ENCODE results near the gene RTBDN. TPM values are rescaled to one million over a fixed set of nuclear protein-coding genes. Genes with fewer than 3 reads are reported as not detected.

Gene RTBDN
- total RNA-seq = not detected in 2 replicates

DNA sequence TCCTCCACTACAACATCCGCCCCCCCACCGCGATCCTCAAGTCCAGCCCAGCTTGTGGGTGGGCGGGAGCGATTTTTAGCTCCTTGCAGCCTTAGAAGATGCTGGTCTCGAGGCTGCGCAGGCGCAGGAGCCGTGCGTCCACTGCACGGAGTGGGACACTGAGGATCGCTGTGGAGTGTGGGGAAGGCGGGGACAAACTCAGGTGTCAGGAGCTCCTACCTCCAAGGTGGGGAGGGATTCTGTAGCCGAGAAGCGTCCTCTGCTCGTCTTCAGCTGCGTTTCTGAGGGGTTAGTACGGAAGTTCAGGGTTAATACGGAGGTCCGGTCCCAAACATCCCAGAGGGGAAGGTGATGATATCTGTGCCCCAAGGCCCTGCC is at the start of gene RTBDN:
RTBDN (minus strand) TSS at position 14 of the 378 bp plus-strand sequence. CDS start 4,600 bp downstream, outside the sequence.
- TF ChIP-seq, protein P1, sequence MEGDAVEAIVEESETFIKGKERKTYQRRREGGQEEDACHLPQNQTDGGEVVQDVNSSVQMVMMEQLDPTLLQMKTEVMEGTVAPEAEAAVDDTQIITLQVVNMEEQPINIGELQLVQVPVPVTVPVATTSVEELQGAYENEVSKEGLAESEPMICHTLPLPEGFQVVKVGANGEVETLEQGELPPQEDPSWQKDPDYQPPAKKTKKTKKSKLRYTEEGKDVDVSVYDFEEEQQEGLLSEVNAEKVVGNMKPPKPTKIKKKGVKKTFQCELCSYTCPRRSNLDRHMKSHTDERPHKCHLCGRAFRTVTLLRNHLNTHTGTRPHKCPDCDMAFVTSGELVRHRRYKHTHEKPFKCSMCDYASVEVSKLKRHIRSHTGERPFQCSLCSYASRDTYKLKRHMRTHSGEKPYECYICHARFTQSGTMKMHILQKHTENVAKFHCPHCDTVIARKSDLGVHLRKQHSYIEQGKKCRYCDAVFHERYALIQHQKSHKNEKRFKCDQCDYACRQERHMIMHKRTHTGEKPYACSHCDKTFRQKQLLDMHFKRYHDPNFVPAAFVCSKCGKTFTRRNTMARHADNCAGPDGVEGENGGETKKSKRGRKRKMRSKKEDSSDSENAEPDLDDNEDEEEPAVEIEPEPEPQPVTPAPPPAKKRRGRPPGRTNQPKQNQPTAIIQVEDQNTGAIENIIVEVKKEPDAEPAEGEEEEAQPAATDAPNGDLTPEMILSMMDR (conservative IDR thresholded peaks at IDR 0.05; ENCODE audit: low read depth, low read length) = no peak
- no peak for DNase-seq (ENCODE audit: low read depth)
- H3K4me3 ChIP-seq (ENCODE audit: low read depth, low read length) = peak within 1 kb of the TSS; percentile 44

DNA sequence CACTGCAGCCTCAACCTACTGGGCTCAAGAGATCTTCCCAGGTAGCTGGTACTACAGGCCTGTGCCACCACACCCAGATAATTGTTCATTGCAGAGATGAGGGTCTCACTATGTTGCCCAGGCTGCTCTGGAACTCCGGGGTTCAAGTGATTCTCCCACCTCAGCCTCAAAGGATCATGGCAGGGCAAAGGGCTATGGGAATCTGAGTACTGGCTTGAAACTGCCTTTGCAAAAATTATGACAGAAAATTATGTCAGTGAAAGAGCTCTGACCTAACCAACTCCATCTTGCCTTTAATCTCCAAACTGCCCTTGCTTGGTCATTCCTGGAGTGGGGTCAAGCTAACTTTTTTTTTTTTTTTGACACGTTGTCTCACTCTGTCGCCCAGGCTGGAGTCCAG is 48.2 kb upstream of the RTBDN start:
- TF ChIP-seq, protein P1 (conservative IDR thresholded peaks at IDR 0.05; ENCODE audit: low read depth, low read length) = no peak
- DNase-seq (ENCODE audit: low read depth) = no peak
- H3K4me3 ChIP-seq (ENCODE audit: low read depth, low read length) = no peak overlapping the region

DNA sequence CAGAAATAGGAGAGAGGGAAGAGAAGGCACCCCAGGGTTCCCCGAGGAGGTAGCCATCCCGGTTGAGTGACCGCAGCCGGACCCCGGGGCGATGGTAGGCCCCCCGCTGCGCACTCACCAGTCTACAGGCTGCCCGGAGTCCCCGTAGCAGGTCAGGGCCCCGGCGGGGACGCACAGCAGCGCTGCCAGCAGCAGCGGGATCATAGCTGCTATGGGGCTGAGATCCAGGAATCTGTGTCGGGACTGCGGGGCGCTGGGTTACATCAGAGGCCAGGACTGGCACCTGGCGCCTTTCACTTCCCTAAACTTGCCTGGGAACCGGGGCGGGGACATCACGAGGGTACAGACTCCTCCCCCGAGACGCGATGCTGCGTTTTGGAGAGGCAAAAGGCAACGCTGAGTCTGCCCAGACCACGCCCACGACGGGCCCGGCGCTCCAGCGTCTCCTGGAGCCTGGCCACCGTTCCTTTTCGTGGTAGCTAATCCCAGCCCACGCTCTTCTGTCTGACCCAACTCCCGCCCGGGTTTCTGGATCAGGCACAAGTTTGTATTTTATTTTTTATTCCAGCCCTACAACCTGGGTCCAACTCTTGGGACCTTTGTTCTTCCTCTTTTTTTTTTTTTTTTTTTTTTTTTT is 46.9 kb upstream of the RTBDN start, which contains the start of gene DNASE2:
DNASE2 (minus strand) TSS at position 278 of the 637 bp plus-strand sequence; CDS start at position 204, 74 bp downstream.
- H3K4me3 ChIP-seq (ENCODE audit: low read depth, low read length) = peak within 1 kb of the TSS; percentile 75
- no peak for DNase-seq (ENCODE audit: low read depth)
- TF ChIP-seq, protein P1 (conservative IDR thresholded peaks at IDR 0.05; ENCODE audit: low read depth, low read length) = no peak

DNA sequence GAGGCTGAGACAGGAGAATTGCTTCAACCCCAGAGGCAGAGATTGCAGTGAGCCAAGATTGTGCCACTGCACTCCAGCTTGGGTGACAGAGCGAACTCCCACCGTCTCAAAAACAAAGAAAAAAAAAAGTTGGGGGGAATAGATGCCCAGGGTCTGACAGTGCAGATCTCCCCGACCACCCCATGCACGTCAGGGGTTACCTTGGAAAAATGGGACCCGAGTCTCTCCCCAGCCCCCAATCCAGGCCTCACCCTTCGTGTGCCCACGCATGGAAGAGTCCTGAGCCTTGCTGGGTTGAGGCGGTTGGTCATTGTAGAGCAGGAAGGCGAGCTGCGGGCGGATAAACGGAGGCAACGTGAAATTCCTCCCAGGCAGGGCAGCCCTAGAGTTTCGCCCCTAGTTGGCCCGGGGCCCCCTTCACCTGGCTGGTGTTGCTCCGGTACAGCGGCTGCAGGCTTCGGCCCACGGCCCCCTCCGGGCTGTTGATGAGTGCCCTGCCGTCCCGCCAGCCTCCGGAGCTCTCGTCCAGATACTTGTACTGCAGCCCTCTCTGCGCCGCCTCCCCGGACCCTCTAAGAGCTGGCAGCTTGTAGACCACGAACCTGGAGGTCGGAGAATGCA is 46.3 kb upstream of the RTBDN start:
- peak overlapping the region; percentile 75 for H3K4me3 ChIP-seq (ENCODE audit: low read depth, low read length)
- DNase-seq (ENCODE audit: low read depth) = no peak
- TF ChIP-seq, protein P1 (conservative IDR thresholded peaks at IDR 0.05; ENCODE audit: low read depth, low read length) = no peak

DNA sequence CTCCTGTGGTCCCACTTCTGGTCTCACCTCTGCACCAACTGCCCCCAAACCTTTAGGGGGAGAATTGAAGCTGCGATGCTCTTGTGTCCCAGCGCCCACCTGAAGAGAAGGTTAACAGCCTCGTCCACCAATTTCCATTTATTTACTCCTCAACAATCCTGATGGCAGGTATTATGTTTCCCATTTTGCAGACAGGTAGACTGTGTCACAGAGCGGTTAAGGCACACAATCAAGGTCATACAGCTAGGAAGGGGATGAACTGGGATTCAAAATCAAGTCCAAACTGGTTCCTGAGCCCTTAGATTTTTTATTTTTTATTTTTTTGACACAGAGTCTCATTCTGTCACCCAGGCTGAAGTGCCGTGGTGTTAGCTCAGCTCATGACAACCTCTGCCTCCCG is 40.7 kb upstream of the RTBDN start:
- H3K4me3 ChIP-seq (ENCODE audit: low read depth, low read length) = no peak overlapping the region
- TF ChIP-seq, protein P1 (conservative IDR thresholded peaks at IDR 0.05; ENCODE audit: low read depth, low read length) = no peak
- DNase-seq (ENCODE audit: low read depth) = no peak

DNA sequence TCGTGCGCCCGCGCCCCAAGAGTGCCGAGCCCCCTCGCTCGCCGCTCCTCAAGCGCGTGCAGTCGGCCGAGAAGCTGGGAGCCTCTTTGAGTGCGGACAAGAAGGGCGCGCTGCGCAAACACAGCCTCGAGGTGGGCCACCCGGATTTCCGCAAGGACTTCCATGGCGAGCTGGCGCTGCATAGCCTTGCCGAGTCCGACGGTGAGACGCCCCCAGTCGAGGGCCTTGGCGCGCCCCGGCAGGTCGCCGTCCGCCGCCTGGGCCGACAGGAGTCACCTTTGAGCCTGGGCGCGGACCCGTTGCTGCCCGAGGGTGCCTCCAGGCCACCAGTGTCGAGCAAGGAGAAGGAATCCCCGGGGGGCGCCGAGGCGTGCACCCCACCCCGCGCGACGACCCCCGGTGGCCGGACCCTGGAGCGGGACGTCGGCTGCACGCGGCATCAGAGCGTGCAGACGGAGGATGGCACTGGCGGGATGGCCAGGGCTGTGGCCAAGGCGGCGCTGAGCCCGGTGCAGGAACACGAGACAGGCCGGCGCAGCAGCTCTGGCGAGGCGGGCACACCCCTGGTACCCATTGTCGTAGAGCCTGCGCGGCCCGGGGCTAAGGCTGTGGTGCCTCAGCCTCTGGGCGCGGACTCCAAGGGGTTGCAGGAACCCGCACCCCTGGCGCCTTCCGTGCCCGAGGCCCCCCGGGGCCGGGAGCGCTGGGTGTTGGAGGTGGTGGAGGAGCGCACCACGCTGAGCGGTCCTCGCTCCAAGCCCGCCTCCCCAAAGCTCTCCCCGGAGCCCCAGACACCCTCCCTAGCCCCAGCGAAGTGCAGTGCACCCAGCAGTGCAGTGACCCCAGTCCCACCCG is 39.7 kb upstream of the RTBDN start:
- H3K4me3 ChIP-seq (ENCODE audit: low read depth, low read length) = no peak overlapping the region
- DNase-seq (ENCODE audit: low read depth) = no peak
- TF ChIP-seq, protein P1 (conservative IDR thresholded peaks at IDR 0.05; ENCODE audit: low read depth, low read length) = no peak
